ENCODE measurements around the gene KIFC1.

The KIFC1 gene

DNA sequence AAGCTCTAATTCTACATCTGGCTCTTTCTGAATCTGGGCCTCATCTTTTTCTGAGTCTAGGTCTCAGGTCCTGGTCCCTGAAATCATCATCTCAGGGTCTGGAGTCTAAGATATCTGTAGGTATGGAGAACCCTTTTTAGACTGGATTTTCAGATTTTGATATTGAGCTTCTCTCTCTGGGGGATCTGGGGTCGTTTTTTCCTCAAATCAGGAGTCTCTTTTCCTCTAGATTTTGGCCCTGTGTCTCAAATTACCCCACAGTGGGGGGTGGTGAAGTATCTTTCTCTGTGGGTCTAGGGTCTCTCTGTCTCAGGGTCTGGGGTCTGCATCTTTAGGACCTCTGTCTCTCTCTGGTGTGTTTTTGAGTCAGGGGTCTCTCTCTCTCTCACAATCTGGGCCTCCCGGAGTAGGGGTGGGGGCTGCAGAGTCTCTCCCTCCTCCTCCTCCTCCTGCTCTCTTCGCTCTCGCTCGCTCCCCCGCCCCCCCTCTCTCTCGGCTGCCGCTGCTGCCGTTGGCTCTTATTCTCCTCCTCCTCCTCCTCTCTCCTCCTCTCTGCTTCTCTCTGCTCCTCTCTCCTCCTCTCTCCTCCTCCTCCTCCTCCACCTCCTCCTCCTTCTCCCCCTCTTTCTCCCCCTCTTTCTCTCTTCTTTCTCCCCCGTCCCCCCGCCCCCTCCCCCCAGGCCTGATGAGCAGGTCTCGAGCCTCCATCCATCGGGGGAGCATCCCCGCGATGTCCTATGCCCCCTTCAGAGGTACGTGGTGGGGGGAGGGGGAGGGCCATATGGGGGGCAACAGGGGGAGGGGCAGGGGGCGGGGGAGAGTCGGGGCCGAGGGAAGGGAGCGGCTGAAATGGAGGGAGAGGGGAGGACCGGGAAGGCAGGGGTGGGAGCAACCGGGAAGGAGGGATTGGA lies 28.2 kb downstream of the KIFC1 start, which contains the start of gene SYNGAP1:
TSS of gene SYNGAP1 (plus strand) at position 486 of the 911 bp plus-strand sequence. CDS start at position 686, 200 bp downstream.
- H3K9me3 ChIP-seq (ENCODE audit: low read length), result no peaks in the 10 kb centered on the region
- TF ChIP-seq, protein P1, sequence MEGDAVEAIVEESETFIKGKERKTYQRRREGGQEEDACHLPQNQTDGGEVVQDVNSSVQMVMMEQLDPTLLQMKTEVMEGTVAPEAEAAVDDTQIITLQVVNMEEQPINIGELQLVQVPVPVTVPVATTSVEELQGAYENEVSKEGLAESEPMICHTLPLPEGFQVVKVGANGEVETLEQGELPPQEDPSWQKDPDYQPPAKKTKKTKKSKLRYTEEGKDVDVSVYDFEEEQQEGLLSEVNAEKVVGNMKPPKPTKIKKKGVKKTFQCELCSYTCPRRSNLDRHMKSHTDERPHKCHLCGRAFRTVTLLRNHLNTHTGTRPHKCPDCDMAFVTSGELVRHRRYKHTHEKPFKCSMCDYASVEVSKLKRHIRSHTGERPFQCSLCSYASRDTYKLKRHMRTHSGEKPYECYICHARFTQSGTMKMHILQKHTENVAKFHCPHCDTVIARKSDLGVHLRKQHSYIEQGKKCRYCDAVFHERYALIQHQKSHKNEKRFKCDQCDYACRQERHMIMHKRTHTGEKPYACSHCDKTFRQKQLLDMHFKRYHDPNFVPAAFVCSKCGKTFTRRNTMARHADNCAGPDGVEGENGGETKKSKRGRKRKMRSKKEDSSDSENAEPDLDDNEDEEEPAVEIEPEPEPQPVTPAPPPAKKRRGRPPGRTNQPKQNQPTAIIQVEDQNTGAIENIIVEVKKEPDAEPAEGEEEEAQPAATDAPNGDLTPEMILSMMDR (IDR thresholded peaks at IDR 0.05; ENCODE audit: low read length), result no peak
- no peak for TF ChIP-seq EZH2 (IDR thresholded peaks at IDR 0.05; ENCODE audit: borderline replicate concordance, low read length)
- peak within 1 kb of the TSS; percentile 71 for H3K27ac ChIP-seq (ENCODE audit: low read depth, low read length, poor library complexity, severe bottlenecking)
- H3K27me3 ChIP-seq (ENCODE audit: insufficient read depth, low read length), result no peaks in the 10 kb centered on the region
- H3K9ac ChIP-seq (ENCODE audit: low read length), result no peak within 1 kb of the TSS; the same call in 1 of the 2 replicates
- no peak within 1 kb of the TSS for H3K4me3 ChIP-seq (ENCODE audit: low read depth, low read length, poor library complexity, severe bottlenecking)
- no peaks in the 10 kb centered on the region for H3K36me3 ChIP-seq (ENCODE audit: insufficient read depth, low read length)
- H3K4me1 ChIP-seq (ENCODE audit: insufficient read depth, low read length, severe bottlenecking), result peaks cover 42% of the 10 kb centered on the region
- no peaks in the 10 kb centered on the region for H4K20me1 ChIP-seq (ENCODE audit: insufficient read depth, low read length)
- 0 out of 2 replicates have a peak, but pooled peaks cover 5% of the 10 kb centered on the region for H3K79me2 ChIP-seq (ENCODE audit: insufficient read depth, low read length)
- H3K9me2 ChIP-seq (ENCODE audit: low read depth, low read length), result no peaks in the 10 kb centered on the region
- H3K4me2 ChIP-seq (ENCODE audit: low read length), result peak within 1 kb of the TSS; percentile 85; the same call in 1 of the 2 replicates
- no peak within 1 kb of the TSS for H2AFZ ChIP-seq (ENCODE audit: low read length)
- H3F3A ChIP-seq (ENCODE audit: insufficient read depth, low read length), result no peaks in the 10 kb centered on the region

GRCh38 chr6:33420491-33421343 lies 29.1 kb downstream of the KIFC1 start:
- no peak overlapping the region for H3K4me2 ChIP-seq (ENCODE audit: low read length)
- H3K79me2 ChIP-seq (ENCODE audit: insufficient read depth, low read length), result 0 out of 2 replicates have a peak, but pooled peaks cover 5% of the 10 kb centered on the region
- H3K4me3 ChIP-seq (ENCODE audit: low read depth, low read length, poor library complexity, severe bottlenecking), result no peak overlapping the region
- no peaks in the 10 kb centered on the region for H3K9me2 ChIP-seq (ENCODE audit: low read depth, low read length)
- H4K20me1 ChIP-seq (ENCODE audit: insufficient read depth, low read length), result no peaks in the 10 kb centered on the region
- no peaks in the 10 kb centered on the region for H3K27me3 ChIP-seq (ENCODE audit: insufficient read depth, low read length)
- H2AFZ ChIP-seq (ENCODE audit: low read length), result no peak overlapping the region
- H3K4me1 ChIP-seq (ENCODE audit: insufficient read depth, low read length, severe bottlenecking), result peaks cover 41% of the 10 kb centered on the region
- no peaks in the 10 kb centered on the region for H3K9me3 ChIP-seq (ENCODE audit: low read length)
- H3K27ac ChIP-seq (ENCODE audit: low read depth, low read length, poor library complexity, severe bottlenecking), result no peak overlapping the region
- no peak for TF ChIP-seq EZH2 (IDR thresholded peaks at IDR 0.05; ENCODE audit: borderline replicate concordance, low read length)
- TF ChIP-seq, protein P1 (IDR thresholded peaks at IDR 0.05; ENCODE audit: low read length), result no peak
- H3K9ac ChIP-seq (ENCODE audit: low read length), result no peak overlapping the region
- H3F3A ChIP-seq (ENCODE audit: insufficient read depth, low read length), result no peaks in the 10 kb centered on the region
- H3K36me3 ChIP-seq (ENCODE audit: insufficient read depth, low read length), result no peaks in the 10 kb centered on the region

- Histone ChIP-seq H3K36me3 (ENCODE audit: insufficient read depth, low read length) (no peaks in the 10 kb centered on the region), H3K79me2 (ENCODE audit: insufficient read depth, low read length) (0 out of 2 replicates have a peak, but pooled peaks cover 5% of the 10 kb centered on the region), H4K20me1 (ENCODE audit: insufficient read depth, low read length) (no peaks in the 10 kb centered on the region), H3K9me3 (ENCODE audit: low read length) (no peaks in the 10 kb centered on the region), H3K4me1 (ENCODE audit: insufficient read depth, low read length, severe bottlenecking) (peaks cover 39% of the 10 kb centered on the region), H3K27me3 (ENCODE audit: insufficient read depth, low read length) (no peaks in the 10 kb centered on the region), H3K9ac (ENCODE audit: low read length) (no peak overlapping the region), H3F3A (ENCODE audit: insufficient read depth, low read length) (no peaks in the 10 kb centered on the region), H3K4me2 (ENCODE audit: low read length) (no peak overlapping the region), H3K27ac (ENCODE audit: low read depth, low read length, poor library complexity, severe bottlenecking) (no peak overlapping the region), H2AFZ (ENCODE audit: low read length) (no peak overlapping the region), H3K9me2 (ENCODE audit: low read depth, low read length) (no peaks in the 10 kb centered on the region), H3K4me3 (ENCODE audit: low read depth, low read length, poor library complexity, severe bottlenecking) (no peak overlapping the region)
- TF ChIP-seq, protein P1 (IDR thresholded peaks at IDR 0.05; ENCODE audit: low read length), result no peak
- no peak for TF ChIP-seq EZH2 (IDR thresholded peaks at IDR 0.05; ENCODE audit: borderline replicate concordance, low read length)
Observed at GRCh38 chr6:33421344-33421643, 29.7 kb downstream of the KIFC1 start.
